Measurements from ENCODE around the gene LGALS9.
"Not testable (repeated sequence)": the region's sequence is repeated elsewhere in the genome, so short reads cannot be mapped to it uniquely, and the experiment has no call there.

Gene LGALS9

DNA sequence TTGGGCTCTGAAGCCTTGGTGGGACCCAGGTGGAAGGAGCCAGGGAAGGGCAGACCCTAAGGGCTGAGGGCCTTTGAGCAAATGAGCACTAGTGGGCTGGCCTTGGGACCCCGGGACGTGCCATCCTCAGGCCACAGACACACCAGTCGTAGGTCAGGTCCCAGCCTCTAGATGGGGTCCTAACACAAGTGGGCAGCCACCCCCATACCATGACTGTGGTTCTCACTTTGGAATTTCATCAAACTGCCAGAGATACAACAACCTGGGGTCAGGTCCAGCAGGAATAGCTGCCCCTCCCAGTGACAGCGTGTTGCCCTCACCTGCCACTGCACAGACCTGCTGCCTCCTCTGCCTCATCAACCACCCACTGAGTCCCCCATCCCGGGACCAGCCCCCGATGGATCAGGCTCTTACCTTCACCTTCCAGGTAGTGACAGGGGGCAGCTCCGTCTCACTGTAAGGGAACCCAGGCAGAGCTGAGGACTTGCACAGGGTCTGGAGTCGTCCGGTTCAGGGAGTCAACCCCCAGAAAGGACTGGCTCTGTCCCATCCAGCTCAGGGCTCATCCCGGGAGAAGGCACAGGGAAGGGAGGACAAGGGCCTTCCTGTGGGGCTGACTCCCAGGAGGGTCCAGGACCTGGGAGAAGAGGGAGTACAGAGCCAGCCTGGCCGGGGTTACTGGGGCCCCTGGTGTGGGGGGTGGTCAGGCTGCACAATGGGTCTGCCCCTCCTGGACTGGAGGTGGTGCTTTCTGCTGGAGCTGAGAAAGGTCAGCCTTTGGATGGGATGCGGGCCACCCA is 40.0 kb downstream of the LGALS9 start:
- DNase-seq (ENCODE audit: low read depth in 2 of 2, low spot score in 1 of 2) = no peak

DNA sequence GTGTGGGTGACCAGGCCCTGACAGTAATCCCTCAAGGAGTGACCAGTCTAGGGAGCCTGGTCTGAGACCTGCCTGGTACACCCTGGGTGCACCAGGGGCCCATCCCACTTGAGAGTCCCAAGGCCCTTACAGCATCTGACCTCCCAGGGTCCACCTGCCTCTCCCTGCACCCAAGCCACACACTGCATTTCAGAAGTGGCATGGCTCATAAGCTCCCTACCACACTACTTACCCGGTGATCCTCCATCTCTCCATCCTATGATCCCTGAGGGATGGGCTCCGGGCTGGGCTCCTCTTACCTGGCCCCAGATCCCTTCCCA is 40.6 kb downstream of the LGALS9 start:
- no peak for DNase-seq (ENCODE audit: low read depth in 2 of 2, low spot score in 1 of 2)

- DNase-seq (ENCODE audit: low read depth in 2 of 2, low spot score in 1 of 2) = not testable (repeated sequence)
Observed at GRCh38 chr17:27671977-27672480, 41.0 kb downstream of the LGALS9 start.

- DNase-seq (ENCODE audit: low read depth in 2 of 2, low spot score in 1 of 2) = no peak
Observed at GRCh38 chr17:27674335-27674734, 43.3 kb downstream of the LGALS9 start.

GRCh38 chr17:27677191-27677590 is 46.2 kb downstream of the LGALS9 start:
- DNase-seq (ENCODE audit: low read depth in 2 of 2, low spot score in 1 of 2) = no peak

GRCh38 chr17:27686322-27686721 is 55.3 kb downstream of the LGALS9 start:
- DNase-seq (ENCODE audit: low read depth in 2 of 2, low spot score in 1 of 2) = not testable (repeated sequence)

GRCh38 chr17:27690882-27691281 is 59.9 kb downstream of the LGALS9 start:
- no peak for DNase-seq (ENCODE audit: low read depth in 2 of 2, low spot score in 1 of 2)

GRCh38 chr17:27695254-27695814 is 64.3 kb downstream of the LGALS9 start:
- DNase-seq (ENCODE audit: low read depth in 2 of 2, low spot score in 1 of 2) = not testable (repeated sequence)

Data from stimulated activated CD8-positive, alpha-beta memory T cell treated with anti-CD3 and anti-CD28 coated beads, Interleukin-4, amount 100 ng/mL, for 1 hour (primary cell).